Prostate gland (tissue), 2 donors: ENCODE data around the gene CCNF.

Experiments
- CTCF ChIP-seq, 4 experiments: fragments of 200-600 bp in 2 of 4; fragments of 450-650 bp in 2 of 4; sonication (generic) in 2 of 4; IDR thresholded peaks; 1 replicate in 3 of 4; 2 replicates in 1 of 4; pipeline ENCODE4 v1.5.1; 2016 to 2019; ENCODE audit warnings: antibody characterized with exemption in 4 of 4, mild to moderate bottlenecking in 2 of 4, moderate library complexity in 2 of 4
- POLR2AphosphoS5 ChIP-seq: sonication (generic); formaldehyde crosslinking; IDR thresholded peaks from one replicate; pipeline ENCODE4 v1.6.1; 2017; ENCODE audit warnings: antibody characterized with exemption

GRCh38 chr16:2437032-2437790, 8.0 kb downstream of the CCNF start:
- TF ChIP-seq CTCF (IDR thresholded peaks at IDR 0.05), result no peak
- TF ChIP-seq POLR2AphosphoS5, result no peak
